BLaER1 treated with 17β-estradiol and CSF1 and Interleukin-3, amounts not matched to agents 10 nM and 100 nM (cell line): Measurements from ENCODE around the gene PLA2G6.
A peak's percentile ranks its signal among the peaks of the same experiment; 100 is the strongest.

ENCODE experiments used
- H3K27ac ChIP-seq, 11 experiments: shearing (Covaris generic); formaldehyde crosslinking; 2 replicates each; pipeline ENCODE4 v1.8.1; 2022
- H3K27me3 ChIP-seq, 11 experiments: shearing (Covaris generic); formaldehyde crosslinking; 2 replicates each; pipeline ENCODE4 v1.8.1; 2022
- H3K36me3 ChIP-seq, 11 experiments: shearing (Covaris generic); formaldehyde crosslinking; 2 replicates each; pipeline ENCODE4 v1.8.1; 2022
- H3K4me1 ChIP-seq, 10 experiments: shearing (Covaris generic); formaldehyde crosslinking; 2 replicates each; pipeline ENCODE4 v1.8.1; 2022
- H3K4me2 ChIP-seq, 11 experiments: shearing (Covaris generic); formaldehyde crosslinking; 2 replicates each; pipeline ENCODE4 v1.8.1; 2022
- H3K4me3 ChIP-seq, 10 experiments: shearing (Covaris generic); formaldehyde crosslinking; 2 replicates each; pipeline ENCODE4 v1.8.1; 2022
- H3K9ac ChIP-seq, 11 experiments: shearing (Covaris generic); formaldehyde crosslinking; 2 replicates each; pipeline ENCODE4 v1.8.1; 2022
- H3K9me3 ChIP-seq, 11 experiments: shearing (Covaris generic); formaldehyde crosslinking; replicated peaks in 1 of 11; 2 replicates each; pipeline ENCODE4 v1.8.1; 2022
- H4K20me1 ChIP-seq, 11 experiments: shearing (Covaris generic); formaldehyde crosslinking; 2 replicates each; pipeline ENCODE4 v1.8.1; 2022
- Cebpa-rat ChIP-seq, 11 experiments: shearing (Covaris generic); IDR thresholded peaks; 2 replicates each; pipeline ENCODE4 v1.8.1; 2022

Gene PLA2G6

DNA sequence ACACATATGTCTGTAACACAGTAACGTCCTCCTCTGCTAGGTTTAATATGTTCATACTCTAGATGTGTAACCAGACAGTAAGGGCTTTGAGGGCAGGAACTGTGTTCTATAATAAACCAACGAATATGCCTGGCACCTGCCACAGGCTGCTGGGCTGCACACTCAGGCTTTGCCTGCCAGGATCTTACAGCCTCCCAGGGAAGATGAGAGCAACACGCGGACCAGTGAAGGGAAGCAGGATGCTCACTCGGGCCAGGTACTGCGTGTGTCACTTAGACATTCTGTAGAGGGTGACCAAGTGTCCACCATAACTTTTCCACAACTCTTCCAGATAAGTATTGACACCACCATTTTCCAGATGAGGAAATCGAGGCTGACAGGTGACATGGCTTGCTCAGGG, 49.5 kb downstream of the PLA2G6 start:
- Histone ChIP-seq H4K20me1 (peaks cover 0 to 3% (median 0%) of the 10 kb centered on the region in 11 experiments; a peak in 3 of 22 replicates), H3K36me3 (peaks cover 3 to 74% (median 47%) of the 10 kb centered on the region in 11 experiments; a peak in 18 of 22 replicates)

DNA sequence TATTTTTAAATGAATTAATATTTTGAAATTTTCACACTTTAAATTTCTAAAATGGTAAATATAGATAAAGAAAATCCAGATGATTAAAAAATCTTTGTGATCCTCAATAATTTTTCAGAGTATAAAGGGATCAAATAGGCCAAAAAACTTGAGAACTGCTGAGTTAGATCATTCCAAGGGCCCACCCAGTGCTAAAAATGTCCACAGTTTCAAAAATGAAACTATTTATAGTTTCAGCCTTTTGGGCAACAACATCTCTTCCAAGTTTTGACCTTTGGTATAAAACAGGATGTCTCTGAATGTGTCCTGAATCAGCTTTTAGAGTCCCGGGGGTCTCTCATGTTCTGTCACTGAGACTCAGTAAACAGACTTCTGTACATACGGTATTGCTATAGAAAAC, 50.2 kb downstream of the PLA2G6 start:
- Histone ChIP-seq H3K4me2 (peak overlapping the region in 3 of 11 experiments; percentile 21 to 35 (median 24); a peak in 4 of 22 replicates), H3K27me3 (peaks cover 0 to 19% (median 0%) of the 10 kb centered on the region in 11 experiments; a peak in 5 of 22 replicates), H3K4me1 (peaks cover 18 to 39% (median 32%) of the 10 kb centered on the region in 10 experiments), H3K9ac (no peak overlapping the region), H4K20me1 (peaks cover 0 to 10% (median 0%) of the 10 kb centered on the region in 11 experiments; a peak in 3 of 22 replicates), H3K36me3 (peaks cover 3 to 68% (median 43%) of the 10 kb centered on the region in 11 experiments; a peak in 18 of 22 replicates), H3K9me3 (peaks cover 0 to 5% (median 0%) of the 10 kb centered on the region in 11 experiments; a peak in 1 of 22 replicates), H3K4me3 (no peak overlapping the region), H3K27ac (no peak overlapping the region)
- TF ChIP-seq Cebpa-rat (IDR thresholded peaks at IDR 0.05) = no peak

More for the DNA sequence above, 49.5 kb downstream of the PLA2G6 start:
- no peak for TF ChIP-seq Cebpa-rat (IDR thresholded peaks at IDR 0.05)
- no peak overlapping the region for H3K27ac ChIP-seq
- H3K4me1 ChIP-seq = peaks cover 11 to 32% (median 25%) of the 10 kb centered on the region in 10 experiments
- H3K27me3 ChIP-seq = peaks cover 0 to 12% (median 0%) of the 10 kb centered on the region in 11 experiments; a peak in 5 of 22 replicates
- no peak overlapping the region for H3K4me2 ChIP-seq
- H3K4me3 ChIP-seq = no peak overlapping the region
- no peak overlapping the region for H3K9ac ChIP-seq
- H3K9me3 ChIP-seq = peaks cover 0 to 5% (median 0%) of the 10 kb centered on the region in 11 experiments; a peak in 1 of 22 replicates

DNA sequence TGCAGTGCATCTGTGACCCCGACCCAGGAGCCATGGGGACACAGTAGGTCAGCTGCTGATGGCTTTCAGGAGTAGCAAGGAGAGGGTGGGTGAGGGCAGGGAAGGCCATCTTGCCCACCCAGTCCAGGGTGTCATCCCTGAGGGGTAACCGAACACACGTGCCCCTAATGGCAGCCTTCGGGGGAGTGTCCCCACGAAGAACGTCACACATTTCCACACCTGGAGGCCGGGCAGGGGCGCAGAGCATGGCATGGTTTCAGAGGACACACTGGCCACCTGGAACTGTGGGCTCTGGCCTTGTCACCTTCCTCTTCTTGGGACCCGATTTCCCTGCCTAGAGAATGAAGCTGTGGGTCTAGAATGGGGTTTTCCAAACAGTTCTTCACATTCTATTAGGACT, 51.8 kb downstream of the PLA2G6 start:
- peaks cover 3 to 54% (median 31%) of the 10 kb centered on the region in 11 experiments; a peak in 18 of 22 replicates for H3K36me3 ChIP-seq
- H3K9me3 ChIP-seq = peaks cover 0 to 5% (median 0%) of the 10 kb centered on the region in 11 experiments; a peak in 1 of 22 replicates
- TF ChIP-seq Cebpa-rat (IDR thresholded peaks at IDR 0.05) = no peak
- H4K20me1 ChIP-seq = peaks cover 0 to 16% (median 0%) of the 10 kb centered on the region in 11 experiments; a peak in 4 of 22 replicates
- peaks cover 28 to 51% (median 44%) of the 10 kb centered on the region in 10 experiments for H3K4me1 ChIP-seq
- no peak overlapping the region for H3K4me2 ChIP-seq
- no peak overlapping the region for H3K4me3 ChIP-seq
- no peak overlapping the region for H3K27ac ChIP-seq
- no peak overlapping the region for H3K9ac ChIP-seq
- H3K27me3 ChIP-seq = peaks cover 0 to 34% (median 0%) of the 10 kb centered on the region in 11 experiments; a peak in 5 of 22 replicates

DNA sequence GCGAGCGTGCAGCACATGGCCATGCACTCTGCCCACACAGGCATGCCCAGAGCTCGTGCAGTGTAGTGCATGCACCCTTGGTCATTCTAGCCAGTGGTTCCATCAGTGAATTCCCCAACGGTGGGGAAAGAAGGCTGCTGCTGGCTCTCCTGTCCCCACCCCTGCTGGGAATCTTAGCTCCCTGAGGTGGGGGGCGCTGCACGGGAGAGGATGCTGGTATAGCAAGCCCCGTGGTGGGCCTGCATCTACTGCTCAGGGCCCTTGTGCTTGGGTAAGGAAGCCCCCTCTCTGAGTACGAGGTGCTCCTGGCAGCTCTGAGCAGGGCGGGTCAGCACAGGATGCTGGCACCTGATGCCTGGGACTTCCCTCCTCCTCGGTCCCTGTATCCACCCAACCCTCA, 52.6 kb downstream of the PLA2G6 start:
- no peak for TF ChIP-seq Cebpa-rat (IDR thresholded peaks at IDR 0.05)
- H3K36me3 ChIP-seq = peaks cover 3 to 49% (median 31%) of the 10 kb centered on the region in 11 experiments; a peak in 18 of 22 replicates
- no peak overlapping the region for H3K27ac ChIP-seq
- H3K9ac ChIP-seq = no peak overlapping the region
- H3K4me1 ChIP-seq = peaks cover 37 to 59% (median 53%) of the 10 kb centered on the region in 10 experiments
- peak overlapping the region in 3 of 11 experiments; percentile 95 to 96 (median 95); a peak in 2 of 22 replicates for H3K4me2 ChIP-seq
- H3K27me3 ChIP-seq = peaks cover 0 to 42% (median 0%) of the 10 kb centered on the region in 11 experiments; a peak in 5 of 22 replicates
- H3K4me3 ChIP-seq = no peak overlapping the region
- peaks cover 0 to 5% (median 0%) of the 10 kb centered on the region in 11 experiments; a peak in 1 of 22 replicates for H3K9me3 ChIP-seq
- H4K20me1 ChIP-seq = peaks cover 0 to 24% (median 0%) of the 10 kb centered on the region in 11 experiments; a peak in 4 of 22 replicates

DNA sequence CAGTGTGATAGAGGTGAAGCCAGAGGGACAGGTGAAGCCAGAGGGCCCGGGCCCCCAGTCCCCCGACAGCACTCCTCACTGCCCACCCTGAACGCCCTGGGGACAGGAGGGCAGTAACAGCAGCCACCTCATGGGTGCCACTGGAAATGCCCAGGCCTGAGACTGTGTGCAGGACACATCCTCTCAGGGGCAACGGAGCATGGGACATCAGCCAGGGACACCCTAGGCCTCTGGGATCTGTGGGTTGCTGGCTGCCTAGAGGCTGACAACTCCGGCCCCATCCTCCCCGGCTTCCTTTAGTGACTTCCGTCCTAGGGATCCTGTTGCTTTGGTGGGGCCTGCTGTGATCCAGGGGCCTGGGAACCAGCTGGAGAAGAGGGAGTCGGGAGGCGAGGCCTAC, 53.8 kb downstream of the PLA2G6 start:
- Histone ChIP-seq H3K4me2 (peak overlapping the region; percentile 72 to 96 (median 89)), H3K9ac (peak overlapping the region in 9 of 11 experiments; percentile 2 to 58 (median 29); a peak in 13 of 22 replicates), H3K27ac (peak overlapping the region in 5 of 11 experiments; percentile 10 to 38 (median 23); a peak in 10 of 22 replicates), H3K9me3 (no peaks in the 10 kb centered on the region), H3K4me3 (peak overlapping the region in 1 of 10 experiments; percentile 6; a peak in 1 of 20 replicates), H3K27me3 (peaks cover 0 to 43% (median 0%) of the 10 kb centered on the region in 11 experiments; a peak in 5 of 22 replicates), H4K20me1 (peaks cover 0 to 34% (median 0%) of the 10 kb centered on the region in 11 experiments; a peak in 4 of 22 replicates), H3K4me1 (peaks cover 38 to 70% (median 64%) of the 10 kb centered on the region in 10 experiments), H3K36me3 (peaks cover 3 to 37% (median 20%) of the 10 kb centered on the region in 11 experiments; a peak in 17 of 22 replicates)
- TF ChIP-seq Cebpa-rat (IDR thresholded peaks at IDR 0.05) = no peak

DNA sequence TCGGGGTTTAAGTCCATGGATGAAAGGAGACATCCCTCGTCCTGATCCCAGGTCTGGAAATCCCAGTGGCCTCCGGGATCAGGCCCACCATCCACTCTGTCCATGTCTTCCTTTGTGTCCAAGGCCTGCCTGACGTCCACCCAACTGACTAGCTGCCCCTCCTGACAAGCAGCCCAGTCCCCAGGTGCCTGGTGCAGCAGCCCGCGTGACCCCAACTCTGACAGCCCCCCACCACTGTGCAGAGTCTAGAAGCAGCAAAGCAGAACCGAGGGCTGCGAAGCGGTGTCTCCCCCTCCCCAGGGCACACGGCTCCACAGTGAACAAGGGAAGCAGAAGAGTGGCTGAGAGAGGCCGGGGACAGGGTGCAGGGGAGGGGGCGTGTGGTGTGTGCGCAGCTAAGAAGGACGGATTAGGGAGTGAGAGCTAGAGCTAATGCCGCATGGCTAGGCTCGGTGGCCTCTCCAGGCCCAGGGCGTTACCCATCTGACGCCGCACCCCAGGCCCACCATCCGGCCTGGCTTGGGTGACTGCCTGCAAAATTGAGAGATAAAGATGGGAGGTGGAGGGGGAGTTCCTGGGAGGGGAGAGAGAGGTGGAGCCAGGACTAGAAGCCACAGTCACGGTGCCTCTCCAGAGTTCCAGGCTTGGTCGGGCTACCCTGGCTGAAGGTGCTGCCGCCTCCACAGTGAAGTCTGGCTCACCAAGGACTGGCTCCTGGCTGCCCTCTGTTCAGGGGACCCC, 54.5 kb downstream of the PLA2G6 start:
- H3K9me3 ChIP-seq = no peaks in the 10 kb centered on the region
- H3K4me1 ChIP-seq = peaks cover 38 to 78% (median 71%) of the 10 kb centered on the region in 10 experiments
- peak overlapping the region; percentile 72 to 96 (median 89) for H3K4me2 ChIP-seq
- H3K27ac ChIP-seq = peak overlapping the region in 5 of 11 experiments; percentile 10 to 38 (median 23); a peak in 9 of 22 replicates
- H3K4me3 ChIP-seq = peak overlapping the region in 1 of 10 experiments; percentile 6; a peak in 2 of 20 replicates
- H3K9ac ChIP-seq = peak overlapping the region in 9 of 11 experiments; percentile 2 to 58 (median 29); a peak in 14 of 22 replicates
- peaks cover 0 to 34% (median 0%) of the 10 kb centered on the region in 11 experiments; a peak in 4 of 22 replicates for H4K20me1 ChIP-seq
- peaks cover 0 to 43% (median 0%) of the 10 kb centered on the region in 11 experiments; a peak in 5 of 22 replicates for H3K27me3 ChIP-seq
- no peak for TF ChIP-seq Cebpa-rat (IDR thresholded peaks at IDR 0.05)
- peaks cover under 1 to 30% (median 12%) of the 10 kb centered on the region in 11 experiments; a peak in 14 of 22 replicates for H3K36me3 ChIP-seq

DNA sequence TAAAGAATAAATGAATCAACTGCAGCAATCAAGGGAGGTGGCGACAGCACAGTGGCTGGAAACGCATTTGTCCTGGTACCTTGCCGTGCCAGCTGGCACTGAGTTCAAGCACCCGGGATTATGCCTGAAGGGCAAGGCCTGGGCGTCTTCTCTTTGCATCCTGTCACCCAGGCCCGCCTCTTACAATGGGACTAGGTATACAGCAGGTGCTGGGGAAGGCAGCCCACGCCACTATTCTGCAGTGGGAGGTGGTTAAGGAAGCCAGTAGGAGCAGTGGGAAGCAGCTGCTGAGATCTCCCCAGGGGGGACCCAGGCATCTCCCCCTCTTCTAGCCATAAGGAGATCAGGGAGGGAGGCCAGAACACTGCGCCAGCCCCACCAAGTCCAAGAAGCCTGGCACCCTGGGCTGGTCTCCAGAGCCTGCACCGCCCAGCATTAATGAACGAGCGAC, 55.9 kb downstream of the PLA2G6 start:
- TF ChIP-seq Cebpa-rat (IDR thresholded peaks at IDR 0.05) = no peak
- Histone ChIP-seq H3K27ac (no peak overlapping the region), H3K27me3 (peaks cover 0 to 47% (median 0%) of the 10 kb centered on the region in 11 experiments; a peak in 5 of 22 replicates), H3K9ac (peak overlapping the region in 6 of 11 experiments; percentile 9 to 40 (median 26); a peak in 8 of 22 replicates), H3K4me3 (0 out of 20 replicates have a peak overlapping the region, but pooled peaks of 2 of the 10 experiments have one; percentile 11 to 13), H3K4me1 (peaks cover 44 to 86% (median 80%) of the 10 kb centered on the region in 10 experiments), H3K4me2 (peak overlapping the region; percentile 72 to 96 (median 89)), H3K9me3 (no peaks in the 10 kb centered on the region), H3K36me3 (peaks cover 0 to 19% (median 10%) of the 10 kb centered on the region in 11 experiments; a peak in 7 of 22 replicates), H4K20me1 (peaks cover 0 to 34% (median 0%) of the 10 kb centered on the region in 11 experiments; a peak in 4 of 22 replicates)

DNA sequence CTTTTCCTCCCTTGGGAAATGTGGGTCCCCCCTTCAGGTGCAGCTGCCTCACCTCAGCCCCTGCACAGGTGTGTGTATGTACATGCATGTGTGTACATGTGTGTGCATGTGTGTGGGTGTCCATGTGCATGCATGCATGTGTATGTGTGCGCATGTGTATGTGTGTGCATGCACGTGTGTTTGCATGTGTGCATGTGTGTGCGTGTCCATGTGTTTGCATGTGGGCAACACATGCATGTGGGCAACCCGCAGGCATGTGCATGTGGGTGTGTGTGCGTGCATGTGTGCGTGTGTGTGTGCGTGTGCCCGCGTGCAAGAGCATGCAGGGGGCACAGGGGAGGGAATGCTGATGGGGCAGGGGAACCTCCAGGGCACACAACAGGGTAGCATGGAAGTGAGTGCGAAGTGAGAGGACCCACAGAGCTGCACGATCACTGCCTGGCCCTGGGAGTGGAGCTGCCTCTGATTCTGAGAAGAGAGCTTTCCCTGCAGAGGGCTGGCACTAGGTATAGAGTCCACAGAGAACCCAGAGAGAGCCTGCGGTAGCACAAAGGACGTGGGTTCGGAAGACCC, 56.5 kb downstream of the PLA2G6 start:
- H3K36me3 ChIP-seq = peaks cover 0 to 17% (median 10%) of the 10 kb centered on the region in 11 experiments; a peak in 7 of 22 replicates
- TF ChIP-seq Cebpa-rat (IDR thresholded peaks at IDR 0.05) = no peak
- no peak overlapping the region for H3K4me3 ChIP-seq
- peak overlapping the region; percentile 37 to 96 (median 89); a peak in 20 of 22 replicates for H3K4me2 ChIP-seq
- H3K4me1 ChIP-seq = peaks cover 44 to 92% (median 87%) of the 10 kb centered on the region in 10 experiments
- peaks cover 0 to 34% (median 0%) of the 10 kb centered on the region in 11 experiments; a peak in 5 of 22 replicates for H4K20me1 ChIP-seq
- H3K9ac ChIP-seq = no peak overlapping the region
- H3K27ac ChIP-seq = no peak overlapping the region
- H3K27me3 ChIP-seq = peaks cover 0 to 47% (median 0%) of the 10 kb centered on the region in 11 experiments; a peak in 5 of 22 replicates
- H3K9me3 ChIP-seq = no peaks in the 10 kb centered on the region
